ENCODE results near the gene RIPOR2. TPM values are rescaled to one million over a fixed set of nuclear protein-coding genes. Genes with fewer than 3 reads are reported as not detected.

RIPOR2 gene
- total and polyA plus RNA-seq, 7 experiments from 2014 or later = 246 to 813 (median 532) TPM

DNA sequence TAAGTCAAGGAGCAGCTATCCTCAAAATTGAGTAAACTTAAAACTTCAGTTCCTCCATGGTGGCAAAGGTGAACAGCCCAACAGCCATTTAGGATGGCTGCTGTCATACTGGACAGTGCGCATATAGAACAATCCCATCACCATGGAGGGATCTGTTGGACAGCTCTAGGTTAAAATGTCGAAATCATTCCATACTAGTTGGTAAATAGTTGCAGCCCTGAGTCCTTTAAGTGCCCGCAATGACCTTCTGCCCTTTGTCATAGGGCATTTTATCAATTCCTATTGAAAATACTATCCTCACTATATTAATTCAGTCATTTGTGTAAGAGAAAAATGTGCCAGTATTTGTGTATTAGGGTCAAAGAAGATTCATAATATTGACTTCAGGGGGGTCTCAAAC, 128.2 kb downstream of the RIPOR2 start:
- no peak for ATAC-seq
- Histone ChIP-seq H3K4me1 (ENCODE audit: control insufficient read depth in 2 of 2, insufficient read depth in 2 of 2, low read length in 2 of 2) (no peaks in the 10 kb centered on the region), H3K27ac (ENCODE audit: low read depth, low read length) (no peak overlapping the region), H3K9me3 (ENCODE audit: control insufficient read depth in 2 of 3, low read length in 3 of 3) (no peaks in the 10 kb centered on the region), H3K36me3 (ENCODE audit: control insufficient read depth in 2 of 3, insufficient read depth in 3 of 3, low read length in 3 of 3) (peaks cover 54 to 71% (median 55%) of the 10 kb centered on the region in 3 experiments), H3K4me3 (ENCODE audit: low read length) (no peak overlapping the region), H3K27me3 (ENCODE audit: control insufficient read depth in 2 of 2, insufficient read depth in 2 of 2, low read length in 2 of 2) (no peaks in the 10 kb centered on the region)
- no peak for DNase-seq
- intact Hi-C loops (cut with micrococcal nuclease) = no loop called here
- no peak overlapping the region for H3K4me3 Mint-ChIP-seq
- ChIA-PET CTCF (interaction anchor here (1.3 kb wide), 1 partner anchor 264 kb away, joined by 3 read pairs; no protein-coding TSS in a partner anchor), POLR2A (interaction anchor here (0.5 to 1.7 kb wide), 2 partner anchors 23 to 81 kb away, joined by 3 to 6 read pairs; no protein-coding TSS in a partner anchor)
- peaks cover 8 to 50% (median 32%) of the 10 kb centered on the region in 5 donors for H3K36me3 Mint-ChIP-seq
- H3K27ac Mint-ChIP-seq = peak overlapping the region in 6 of 9 donors; percentile 3 to 78 (median 45)
- no peaks in the 10 kb centered on the region for H3K27me3 Mint-ChIP-seq
- H3K9me3 Mint-ChIP-seq = peaks cover 0 to 7% (median 0%) of the 10 kb centered on the region in 11 donors
- peaks cover 0 to 5% (median 2%) of the 10 kb centered on the region in 7 donors for H3K4me1 Mint-ChIP-seq

GRCh38 chr6:24802271-24803059, 133.3 kb downstream of the RIPOR2 start:
- Histone ChIP-seq H3K27ac (ENCODE audit: low read depth, low read length) (no peak overlapping the region), H3K4me3 (ENCODE audit: low read length) (no peak overlapping the region), H3K9me3 (ENCODE audit: control insufficient read depth in 2 of 3, low read length in 3 of 3) (no peaks in the 10 kb centered on the region), H3K36me3 (ENCODE audit: control insufficient read depth in 2 of 3, insufficient read depth in 3 of 3, low read length in 3 of 3) (peaks cover 28 to 47% (median 36%) of the 10 kb centered on the region in 3 experiments), H3K27me3 (ENCODE audit: control insufficient read depth in 2 of 2, insufficient read depth in 2 of 2, low read length in 2 of 2) (no peaks in the 10 kb centered on the region), H3K4me1 (ENCODE audit: control insufficient read depth in 2 of 2, insufficient read depth in 2 of 2, low read length in 2 of 2) (no peaks in the 10 kb centered on the region)
- ATAC-seq (no peak), DNase-seq (no peak)
- peak overlapping the region; percentile 28 to 94 (median 76) for H3K27ac Mint-ChIP-seq
- H3K9me3 Mint-ChIP-seq = peaks cover 0 to 11% (median 0%) of the 10 kb centered on the region in 11 donors
- ChIA-PET CTCF (interaction anchor here (0.6 kb wide), 1 partner anchor 216 kb away, joined by 7 read pairs; no protein-coding TSS in a partner anchor), POLR2A (no interaction called here)
- no peaks in the 10 kb centered on the region for H3K27me3 Mint-ChIP-seq
- H3K4me1 Mint-ChIP-seq = peaks cover 6 to 25% (median 12%) of the 10 kb centered on the region in 7 donors
- peak overlapping the region in 3 of 10 donors; percentile 20 to 43 (median 32) for H3K4me3 Mint-ChIP-seq
- peaks cover 6 to 37% (median 25%) of the 10 kb centered on the region in 5 donors for H3K36me3 Mint-ChIP-seq
- intact Hi-C loops (cut with micrococcal nuclease) = no loop called here

DNA sequence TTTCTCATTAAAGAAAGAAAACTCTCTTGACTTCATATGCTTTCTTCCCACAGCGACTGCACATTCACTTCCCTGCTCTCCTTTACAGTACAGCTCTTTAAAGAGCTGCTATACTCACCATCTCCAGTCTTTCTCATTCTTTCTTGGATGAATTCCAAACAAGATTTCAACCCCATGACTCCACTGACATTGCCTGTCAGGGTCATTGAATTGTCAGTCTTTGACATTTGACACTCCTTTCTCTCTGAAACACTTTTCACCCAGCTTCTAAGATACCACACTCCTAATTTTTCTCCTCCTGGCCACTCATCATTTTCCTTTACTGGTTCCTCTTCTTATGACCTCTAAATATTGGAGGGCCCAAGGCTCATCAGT, 136.2 kb downstream of the RIPOR2 start:
- CTCF ChIA-PET = no interaction called here
- no peak for DNase-seq

GRCh38 chr6:24798740-24799540, 136.8 kb downstream of the RIPOR2 start, which contains the start of gene ARMH2:
Gene ARMH2, minus strand, starts transcription at chr6:24798917. Its CDS starts 60 bp downstream, at chr6:24798857.
- Histone ChIP-seq H3K9me3 (ENCODE audit: control insufficient read depth in 2 of 3, low read length in 3 of 3) (no peaks in the 10 kb centered on the region), H3K27me3 (ENCODE audit: control insufficient read depth in 2 of 2, insufficient read depth in 2 of 2, low read length in 2 of 2) (no peaks in the 10 kb centered on the region), H3K27ac (ENCODE audit: low read depth, low read length) (no peak within 1 kb of the TSS), H3K4me1 (ENCODE audit: control insufficient read depth in 2 of 2, insufficient read depth in 2 of 2, low read length in 2 of 2) (no peaks in the 10 kb centered on the region), H3K4me3 (ENCODE audit: low read length) (no peak within 1 kb of the TSS), H3K36me3 (ENCODE audit: control insufficient read depth in 2 of 3, insufficient read depth in 3 of 3, low read length in 3 of 3) (peaks cover 0 to 18% (median 6%) of the 10 kb centered on the region in 3 experiments)
- Mint-ChIP-seq H3K36me3 (peaks cover 5 to 22% (median 6%) of the 10 kb centered on the region in 5 donors), H3K27me3 (no peaks in the 10 kb centered on the region), H3K27ac (peak within 1 kb of the TSS; percentile 8 to 85 (median 56)), H3K4me1 (peaks cover 6 to 28% (median 12%) of the 10 kb centered on the region in 7 donors), H3K9me3 (peaks cover 0 to 8% (median 0%) of the 10 kb centered on the region in 11 donors), H3K4me3 (peak within 1 kb of the TSS in 4 of 10 donors; percentile 3 to 33 (median 8))
- peak; percentile 49 for ATAC-seq
- intact Hi-C loops (cut with micrococcal nuclease) = no loop called here
- ChIA-PET CTCF (no interaction called here), POLR2A (interaction anchor here (0.9 kb wide), 1 partner anchor 8 kb away, joined by 3 read pairs; no protein-coding TSS in a partner anchor)
- DNase-seq = no peak

More for the DNA sequence above, 136.2 kb downstream of the RIPOR2 start:
- Mint-ChIP-seq H3K4me3 (peak overlapping the region in 4 of 10 donors; percentile 2 to 33 (median 4)), H3K36me3 (peaks cover 6 to 22% (median 6%) of the 10 kb centered on the region in 5 donors), H3K27me3 (no peaks in the 10 kb centered on the region), H3K9me3 (peaks cover 0 to 8% (median 0%) of the 10 kb centered on the region in 11 donors), H3K27ac (peak overlapping the region; percentile 8 to 85 (median 51)), H3K4me1 (peaks cover 6 to 28% (median 12%) of the 10 kb centered on the region in 7 donors)
- intact Hi-C loops (cut with micrococcal nuclease) = no loop called here
- ATAC-seq = peak; percentile 27
- Histone ChIP-seq H3K4me3 (ENCODE audit: low read length) (no peak overlapping the region), H3K4me1 (ENCODE audit: control insufficient read depth in 2 of 2, insufficient read depth in 2 of 2, low read length in 2 of 2) (no peaks in the 10 kb centered on the region), H3K27ac (ENCODE audit: low read depth, low read length) (no peak overlapping the region), H3K27me3 (ENCODE audit: control insufficient read depth in 2 of 2, insufficient read depth in 2 of 2, low read length in 2 of 2) (no peaks in the 10 kb centered on the region), H3K36me3 (ENCODE audit: control insufficient read depth in 2 of 3, insufficient read depth in 3 of 3, low read length in 3 of 3) (peaks cover under 1 to 18% (median 6%) of the 10 kb centered on the region in 3 experiments), H3K9me3 (ENCODE audit: control insufficient read depth in 2 of 3, low read length in 3 of 3) (no peaks in the 10 kb centered on the region)
- POLR2A ChIA-PET = interaction anchor here (0.7 kb wide), 1 partner anchor 38 kb away, joined by 3 read pairs; no protein-coding TSS in a partner anchor

- no peak overlapping the region for H3K4me3 Mint-ChIP-seq
- no peaks in the 10 kb centered on the region for H3K27me3 Mint-ChIP-seq
- Histone ChIP-seq H3K27me3 (ENCODE audit: control insufficient read depth in 2 of 2, insufficient read depth in 2 of 2, low read length in 2 of 2) (no peaks in the 10 kb centered on the region), H3K4me3 (ENCODE audit: low read length) (no peak overlapping the region), H3K27ac (ENCODE audit: low read depth, low read length) (no peak overlapping the region), H3K9me3 (ENCODE audit: control insufficient read depth in 2 of 3, low read length in 3 of 3) (no peaks in the 10 kb centered on the region), H3K4me1 (ENCODE audit: control insufficient read depth in 2 of 2, insufficient read depth in 2 of 2, low read length in 2 of 2) (no peaks in the 10 kb centered on the region), H3K36me3 (ENCODE audit: control insufficient read depth in 2 of 3, insufficient read depth in 3 of 3, low read length in 3 of 3) (peaks cover 0 to 7% (median 0%) of the 10 kb centered on the region in 3 experiments)
- CTCF ChIA-PET = interaction anchor here (0.6 kb wide), 1 partner anchor 17 kb away, joined by 3 read pairs; no protein-coding TSS in a partner anchor
- H3K36me3 Mint-ChIP-seq = peaks cover 3 to 19% (median 5%) of the 10 kb centered on the region in 5 donors
- DNase-seq = no peak
- POLR2A ChIA-PET = no interaction called here
- peaks cover 0 to 11% (median 0%) of the 10 kb centered on the region in 11 donors for H3K9me3 Mint-ChIP-seq
- intact Hi-C loops (cut with micrococcal nuclease) = no loop called here
- H3K27ac Mint-ChIP-seq = peak overlapping the region in 4 of 9 donors; percentile 6 to 64 (median 26)
- ATAC-seq = no peak
- H3K4me1 Mint-ChIP-seq = peaks cover 6 to 25% (median 12%) of the 10 kb centered on the region in 7 donors
These were observed 138.1 kb downstream of the RIPOR2 start for GRCh38 chr6:24797596-24798216.
